Measurements from ENCODE around the gene P4HTM.

Gene P4HTM

DNA sequence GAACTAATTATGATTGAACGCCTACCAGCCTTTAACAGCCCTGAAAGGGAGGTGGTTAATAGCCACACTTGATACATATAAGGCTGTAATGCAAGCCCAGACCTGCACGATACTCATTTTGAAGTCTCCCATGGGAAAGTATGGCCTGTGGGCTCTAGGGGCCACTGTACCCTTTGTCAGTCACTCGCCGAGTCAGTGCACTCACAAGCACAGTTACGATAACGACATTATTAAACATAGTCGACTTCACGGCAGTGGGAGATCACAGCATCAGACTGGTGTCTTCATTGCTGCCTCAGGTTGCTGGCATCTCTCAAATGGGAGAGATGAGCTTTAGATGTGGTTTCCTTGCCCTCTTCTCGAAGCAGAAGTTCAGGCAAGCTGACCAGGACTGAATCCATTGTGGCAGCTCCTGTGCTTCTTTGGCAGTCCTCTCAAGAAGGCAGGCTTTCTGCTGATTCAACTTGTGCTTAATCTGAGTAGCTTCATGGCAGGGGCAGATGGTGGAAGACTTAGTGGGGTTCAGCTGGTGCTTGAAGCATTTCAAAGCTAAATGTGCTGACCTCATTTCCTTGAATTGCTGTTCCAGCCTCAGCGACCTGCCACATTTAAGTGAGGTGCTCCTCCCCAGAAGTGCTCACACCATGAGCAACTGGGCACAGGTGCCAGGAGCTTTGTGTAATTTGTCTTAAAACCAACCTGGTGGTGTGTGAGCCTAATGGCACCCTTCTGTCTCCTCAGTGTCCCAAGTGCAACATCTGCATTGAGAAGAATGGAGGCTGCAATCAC lies 15.8 kb upstream of the P4HTM start:
- Histone ChIP-seq H3K27ac (replicated peaks) (no peak overlapping the region), H3K4me3 (replicated peaks; ENCODE audit: insufficient read depth, low read length) (no peak overlapping the region), H3K27me3 (ENCODE audit: insufficient read depth, poor library complexity, severe bottlenecking) (no peaks in the 10 kb centered on the region)
- no peak for TF ChIP-seq SPI1 (IDR thresholded peaks at IDR 0.05; ENCODE audit: borderline replicate concordance, low read depth)
- TF ChIP-seq, protein P1, sequence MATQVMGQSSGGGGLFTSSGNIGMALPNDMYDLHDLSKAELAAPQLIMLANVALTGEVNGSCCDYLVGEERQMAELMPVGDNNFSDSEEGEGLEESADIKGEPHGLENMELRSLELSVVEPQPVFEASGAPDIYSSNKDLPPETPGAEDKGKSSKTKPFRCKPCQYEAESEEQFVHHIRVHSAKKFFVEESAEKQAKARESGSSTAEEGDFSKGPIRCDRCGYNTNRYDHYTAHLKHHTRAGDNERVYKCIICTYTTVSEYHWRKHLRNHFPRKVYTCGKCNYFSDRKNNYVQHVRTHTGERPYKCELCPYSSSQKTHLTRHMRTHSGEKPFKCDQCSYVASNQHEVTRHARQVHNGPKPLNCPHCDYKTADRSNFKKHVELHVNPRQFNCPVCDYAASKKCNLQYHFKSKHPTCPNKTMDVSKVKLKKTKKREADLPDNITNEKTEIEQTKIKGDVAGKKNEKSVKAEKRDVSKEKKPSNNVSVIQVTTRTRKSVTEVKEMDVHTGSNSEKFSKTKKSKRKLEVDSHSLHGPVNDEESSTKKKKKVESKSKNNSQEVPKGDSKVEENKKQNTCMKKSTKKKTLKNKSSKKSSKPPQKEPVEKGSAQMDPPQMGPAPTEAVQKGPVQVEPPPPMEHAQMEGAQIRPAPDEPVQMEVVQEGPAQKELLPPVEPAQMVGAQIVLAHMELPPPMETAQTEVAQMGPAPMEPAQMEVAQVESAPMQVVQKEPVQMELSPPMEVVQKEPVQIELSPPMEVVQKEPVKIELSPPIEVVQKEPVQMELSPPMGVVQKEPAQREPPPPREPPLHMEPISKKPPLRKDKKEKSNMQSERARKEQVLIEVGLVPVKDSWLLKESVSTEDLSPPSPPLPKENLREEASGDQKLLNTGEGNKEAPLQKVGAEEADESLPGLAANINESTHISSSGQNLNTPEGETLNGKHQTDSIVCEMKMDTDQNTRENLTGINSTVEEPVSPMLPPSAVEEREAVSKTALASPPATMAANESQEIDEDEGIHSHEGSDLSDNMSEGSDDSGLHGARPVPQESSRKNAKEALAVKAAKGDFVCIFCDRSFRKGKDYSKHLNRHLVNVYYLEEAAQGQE (IDR thresholded peaks at IDR 0.05; ENCODE audit: insufficient replicate concordance, low read depth): no peak
- no peak for TF ChIP-seq POLR2AphosphoS5 (IDR thresholded peaks at IDR 0.05; ENCODE audit: low read depth)
- no peak for DNase-seq (ENCODE audit: low read depth in 1 of 2, low spot score in 1 of 2)

DNA sequence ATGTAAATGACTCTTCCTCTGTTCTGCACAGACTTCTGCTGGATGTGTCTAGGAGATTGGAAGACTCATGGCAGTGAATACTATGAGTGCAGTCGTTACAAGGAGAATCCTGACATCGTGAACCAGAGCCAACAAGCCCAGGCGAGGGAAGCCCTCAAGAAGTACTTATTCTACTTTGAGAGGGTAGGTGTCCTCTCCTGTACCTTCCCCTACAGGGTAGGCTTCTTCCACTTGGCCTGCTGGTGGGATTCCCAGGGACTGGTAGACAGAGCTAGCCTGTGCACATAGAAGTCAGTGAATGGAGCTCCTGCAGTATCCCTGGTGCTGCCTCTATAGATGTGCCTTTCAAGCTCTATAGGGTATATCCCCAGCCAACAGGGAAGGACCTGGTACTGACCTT lies 10.6 kb upstream of the P4HTM start:
- TF ChIP-seq, protein P1 (IDR thresholded peaks at IDR 0.05; ENCODE audit: insufficient replicate concordance, low read depth): no peak
- TF ChIP-seq SPI1 (IDR thresholded peaks at IDR 0.05; ENCODE audit: borderline replicate concordance, low read depth): no peak
- TF ChIP-seq, protein P2, sequence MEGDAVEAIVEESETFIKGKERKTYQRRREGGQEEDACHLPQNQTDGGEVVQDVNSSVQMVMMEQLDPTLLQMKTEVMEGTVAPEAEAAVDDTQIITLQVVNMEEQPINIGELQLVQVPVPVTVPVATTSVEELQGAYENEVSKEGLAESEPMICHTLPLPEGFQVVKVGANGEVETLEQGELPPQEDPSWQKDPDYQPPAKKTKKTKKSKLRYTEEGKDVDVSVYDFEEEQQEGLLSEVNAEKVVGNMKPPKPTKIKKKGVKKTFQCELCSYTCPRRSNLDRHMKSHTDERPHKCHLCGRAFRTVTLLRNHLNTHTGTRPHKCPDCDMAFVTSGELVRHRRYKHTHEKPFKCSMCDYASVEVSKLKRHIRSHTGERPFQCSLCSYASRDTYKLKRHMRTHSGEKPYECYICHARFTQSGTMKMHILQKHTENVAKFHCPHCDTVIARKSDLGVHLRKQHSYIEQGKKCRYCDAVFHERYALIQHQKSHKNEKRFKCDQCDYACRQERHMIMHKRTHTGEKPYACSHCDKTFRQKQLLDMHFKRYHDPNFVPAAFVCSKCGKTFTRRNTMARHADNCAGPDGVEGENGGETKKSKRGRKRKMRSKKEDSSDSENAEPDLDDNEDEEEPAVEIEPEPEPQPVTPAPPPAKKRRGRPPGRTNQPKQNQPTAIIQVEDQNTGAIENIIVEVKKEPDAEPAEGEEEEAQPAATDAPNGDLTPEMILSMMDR (IDR thresholded peaks at IDR 0.05; ENCODE audit: insufficient read depth, low read length): no peak
- no peak for TF ChIP-seq GABPA (IDR thresholded peaks at IDR 0.05; ENCODE audit: low read depth)
- TF ChIP-seq POLR2AphosphoS5 (IDR thresholded peaks at IDR 0.05; ENCODE audit: low read depth): no peak
- no peak overlapping the region for H3K4me3 ChIP-seq (replicated peaks; ENCODE audit: insufficient read depth, low read length)
- no peaks in the 10 kb centered on the region for H3K27me3 ChIP-seq (ENCODE audit: insufficient read depth, poor library complexity, severe bottlenecking)
- no peak overlapping the region for H3K27ac ChIP-seq (replicated peaks)
- DNase-seq (ENCODE audit: low read depth in 1 of 2, low spot score in 1 of 2): no peak

DNA sequence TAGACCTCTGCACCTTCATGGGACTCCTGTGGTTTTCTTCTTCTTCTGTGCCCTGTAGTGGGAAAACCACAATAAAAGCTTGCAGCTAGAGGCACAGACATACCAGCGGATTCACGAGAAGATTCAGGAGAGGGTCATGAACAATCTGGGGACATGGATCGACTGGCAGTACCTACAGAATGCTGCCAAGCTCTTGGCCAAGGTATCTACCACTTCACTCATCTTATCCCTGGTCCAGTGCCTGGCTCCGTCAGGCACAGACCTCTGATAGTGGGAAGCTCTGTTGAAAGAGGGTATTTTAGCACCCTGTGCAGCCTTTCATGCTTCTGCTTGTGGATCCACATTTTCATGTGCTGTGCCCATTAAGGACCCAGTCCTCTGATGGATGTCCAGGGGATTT lies 9.7 kb upstream of the P4HTM start:
- H3K4me3 ChIP-seq (replicated peaks; ENCODE audit: insufficient read depth, low read length): no peak overlapping the region
- H3K27ac ChIP-seq (replicated peaks): no peak overlapping the region
- DNase-seq (ENCODE audit: low read depth in 1 of 2, low spot score in 1 of 2): no peak
- TF ChIP-seq SPI1 (IDR thresholded peaks at IDR 0.05; ENCODE audit: borderline replicate concordance, low read depth): no peak
- TF ChIP-seq POLR2AphosphoS5 (IDR thresholded peaks at IDR 0.05; ENCODE audit: low read depth): no peak
- TF ChIP-seq, protein P1 (IDR thresholded peaks at IDR 0.05; ENCODE audit: insufficient replicate concordance, low read depth): no peak
- TF ChIP-seq GABPA (IDR thresholded peaks at IDR 0.05; ENCODE audit: low read depth): no peak
- TF ChIP-seq, protein P2 (IDR thresholded peaks at IDR 0.05; ENCODE audit: insufficient read depth, low read length): no peak
- no peaks in the 10 kb centered on the region for H3K27me3 ChIP-seq (ENCODE audit: insufficient read depth, poor library complexity, severe bottlenecking)
